MM.1S (cell line): ENCODE results near the gene ETHE1.

Source experiments
- EZH2phosphoT487 ChIP-seq: fragments of 300-600 bp; sonication (generic); IDR thresholded peaks from 2 replicates; pipeline ENCODE4 v1.6.1; 2018; ENCODE audit warnings: antibody characterized with exemption, low read length
- TF ChIP-seq, protein P1 (sequence below): fragments of 300-600 bp; sonication (generic); IDR thresholded peaks from 2 replicates; pipeline ENCODE4 v1.5.1; 2016; ENCODE audit warnings: antibody characterized with exemption, low read length, mixed read lengths

DNA sequence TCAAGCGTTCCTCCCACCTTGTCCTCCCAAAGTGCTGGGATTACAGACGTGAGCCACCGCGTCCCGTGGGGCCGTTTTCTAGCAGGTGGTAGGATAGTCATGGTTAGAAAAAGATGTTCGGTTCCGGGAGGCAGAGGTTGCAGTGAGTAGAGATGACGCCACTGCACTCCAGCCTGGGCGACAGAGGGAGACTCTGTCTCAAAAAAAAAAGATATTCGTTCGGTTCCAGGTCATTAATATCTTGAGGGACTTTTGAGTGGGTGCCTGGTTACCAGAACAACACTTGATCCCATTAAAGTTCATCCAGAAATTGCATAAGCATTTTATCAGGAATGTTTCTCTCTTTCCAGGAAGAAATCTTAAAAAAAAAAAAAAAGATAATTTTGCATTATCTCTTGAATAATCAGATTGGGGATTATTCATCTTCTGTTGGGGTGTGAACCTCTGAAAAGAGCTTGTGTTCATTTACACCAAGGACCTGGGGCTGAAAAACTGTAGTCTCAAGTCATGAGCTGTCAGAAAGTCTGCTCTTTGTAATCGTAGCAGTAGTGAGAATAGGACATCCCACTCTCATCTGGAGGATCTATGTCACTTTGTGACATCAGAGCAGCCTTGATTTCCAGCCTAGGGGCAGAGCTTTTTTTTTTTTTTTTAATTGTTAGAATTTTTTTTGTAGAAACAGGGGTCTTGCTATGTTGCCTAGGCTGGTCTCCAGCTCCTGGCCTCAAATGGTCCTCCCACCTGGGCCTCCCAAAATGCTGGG lies 1.0 kb upstream of the ETHE1 start:
- TF ChIP-seq EZH2phosphoT487 = no peak
- TF ChIP-seq, protein P1, sequence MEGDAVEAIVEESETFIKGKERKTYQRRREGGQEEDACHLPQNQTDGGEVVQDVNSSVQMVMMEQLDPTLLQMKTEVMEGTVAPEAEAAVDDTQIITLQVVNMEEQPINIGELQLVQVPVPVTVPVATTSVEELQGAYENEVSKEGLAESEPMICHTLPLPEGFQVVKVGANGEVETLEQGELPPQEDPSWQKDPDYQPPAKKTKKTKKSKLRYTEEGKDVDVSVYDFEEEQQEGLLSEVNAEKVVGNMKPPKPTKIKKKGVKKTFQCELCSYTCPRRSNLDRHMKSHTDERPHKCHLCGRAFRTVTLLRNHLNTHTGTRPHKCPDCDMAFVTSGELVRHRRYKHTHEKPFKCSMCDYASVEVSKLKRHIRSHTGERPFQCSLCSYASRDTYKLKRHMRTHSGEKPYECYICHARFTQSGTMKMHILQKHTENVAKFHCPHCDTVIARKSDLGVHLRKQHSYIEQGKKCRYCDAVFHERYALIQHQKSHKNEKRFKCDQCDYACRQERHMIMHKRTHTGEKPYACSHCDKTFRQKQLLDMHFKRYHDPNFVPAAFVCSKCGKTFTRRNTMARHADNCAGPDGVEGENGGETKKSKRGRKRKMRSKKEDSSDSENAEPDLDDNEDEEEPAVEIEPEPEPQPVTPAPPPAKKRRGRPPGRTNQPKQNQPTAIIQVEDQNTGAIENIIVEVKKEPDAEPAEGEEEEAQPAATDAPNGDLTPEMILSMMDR = no peak
